ENCODE data around the gene LCP2. TPM values are rescaled to one million over a fixed set of nuclear protein-coding genes. Genes with fewer than 3 reads are reported as not detected.

LCP2 gene
- total RNA-seq, 1 donor from 2014 or later: 82.9 TPM

DNA sequence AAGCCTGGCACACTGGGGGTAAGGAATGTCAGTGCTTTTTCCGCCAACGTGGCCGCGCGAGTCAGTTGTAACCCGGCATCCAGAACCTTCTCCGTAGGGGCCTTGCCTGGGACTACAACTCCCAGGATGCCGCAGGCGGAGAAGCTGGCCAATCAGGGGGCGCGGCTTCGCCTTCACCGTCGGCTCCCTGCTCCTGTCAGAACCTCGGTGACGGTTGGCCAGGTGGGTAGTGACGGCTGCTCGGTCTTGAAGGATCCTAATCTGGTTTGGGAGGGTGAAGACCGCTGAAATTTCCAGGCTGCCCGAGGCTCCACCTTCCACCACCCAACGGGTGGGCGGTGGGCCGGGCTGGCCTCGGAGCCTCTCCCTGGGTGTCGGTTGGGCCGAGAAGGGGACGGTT, 64.8 kb downstream of the LCP2 start, which contains the start of gene C5orf58:
Gene C5orf58 (plus strand): TSS at position 200 of the 400 bp plus-strand sequence. CDS start 1,992 bp downstream, outside the sequence.
- no peaks in the 10 kb centered on the region for H3K36me3 ChIP-seq
- intact Hi-C loops (cut with DNase I): no loop called here
- H3K4me1 ChIP-seq: no peaks in the 10 kb centered on the region
- no peak within 1 kb of the TSS for H3K27ac ChIP-seq
- ATAC-seq (no peak), DNase-seq (no peak)
- H3K9me3 ChIP-seq: no peaks in the 10 kb centered on the region
- no peaks in the 10 kb centered on the region for H3K27me3 ChIP-seq (ENCODE audit: low read depth)
- TF ChIP-seq, protein P1, sequence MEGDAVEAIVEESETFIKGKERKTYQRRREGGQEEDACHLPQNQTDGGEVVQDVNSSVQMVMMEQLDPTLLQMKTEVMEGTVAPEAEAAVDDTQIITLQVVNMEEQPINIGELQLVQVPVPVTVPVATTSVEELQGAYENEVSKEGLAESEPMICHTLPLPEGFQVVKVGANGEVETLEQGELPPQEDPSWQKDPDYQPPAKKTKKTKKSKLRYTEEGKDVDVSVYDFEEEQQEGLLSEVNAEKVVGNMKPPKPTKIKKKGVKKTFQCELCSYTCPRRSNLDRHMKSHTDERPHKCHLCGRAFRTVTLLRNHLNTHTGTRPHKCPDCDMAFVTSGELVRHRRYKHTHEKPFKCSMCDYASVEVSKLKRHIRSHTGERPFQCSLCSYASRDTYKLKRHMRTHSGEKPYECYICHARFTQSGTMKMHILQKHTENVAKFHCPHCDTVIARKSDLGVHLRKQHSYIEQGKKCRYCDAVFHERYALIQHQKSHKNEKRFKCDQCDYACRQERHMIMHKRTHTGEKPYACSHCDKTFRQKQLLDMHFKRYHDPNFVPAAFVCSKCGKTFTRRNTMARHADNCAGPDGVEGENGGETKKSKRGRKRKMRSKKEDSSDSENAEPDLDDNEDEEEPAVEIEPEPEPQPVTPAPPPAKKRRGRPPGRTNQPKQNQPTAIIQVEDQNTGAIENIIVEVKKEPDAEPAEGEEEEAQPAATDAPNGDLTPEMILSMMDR (IDR thresholded peaks at IDR 0.05): no peak
- no peak within 1 kb of the TSS for H3K4me3 ChIP-seq

DNA sequence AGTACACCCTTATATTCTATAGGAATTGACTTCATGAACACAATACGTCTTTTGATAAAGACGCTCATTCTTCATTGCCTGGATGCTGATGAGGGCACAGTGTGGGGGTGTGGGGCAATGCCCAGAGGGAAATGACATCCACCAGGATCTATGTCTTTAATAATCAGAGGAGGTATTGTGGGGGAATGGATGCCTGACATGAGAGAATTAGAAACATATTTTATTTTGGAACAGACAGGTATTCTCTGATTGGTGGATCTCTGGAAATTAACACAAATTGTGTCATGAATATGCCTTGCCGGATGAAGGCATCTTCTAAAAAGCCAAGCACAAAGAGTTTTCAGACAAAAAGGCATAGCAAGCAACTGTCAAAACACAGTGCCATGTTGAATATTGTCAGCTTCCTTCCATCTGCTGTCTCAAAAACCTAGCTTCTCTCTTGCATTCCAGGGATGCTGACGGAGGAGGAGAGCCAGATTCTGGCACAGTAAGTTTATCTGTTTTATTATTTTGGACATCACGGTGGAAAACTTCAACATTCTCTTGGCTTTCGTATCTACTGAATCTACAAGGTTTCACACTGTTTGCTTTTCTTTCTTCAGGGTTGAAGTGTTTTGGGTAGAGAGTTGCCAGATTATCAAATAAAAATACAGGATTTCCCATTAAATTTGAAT, 68.7 kb downstream of the LCP2 start:
- no peak for ATAC-seq
- H3K4me1 ChIP-seq: peaks cover 6% of the 10 kb centered on the region
- H3K36me3 ChIP-seq: no peaks in the 10 kb centered on the region
- H3K27ac ChIP-seq: no peak overlapping the region
- DNase-seq: no peak
- H3K9me3 ChIP-seq: no peaks in the 10 kb centered on the region
- no peaks in the 10 kb centered on the region for H3K27me3 ChIP-seq (ENCODE audit: low read depth)
- intact Hi-C loops (cut with DNase I): no loop called here
- H3K4me3 ChIP-seq: no peak overlapping the region
- TF ChIP-seq, protein P1 (IDR thresholded peaks at IDR 0.05): no peak

DNA sequence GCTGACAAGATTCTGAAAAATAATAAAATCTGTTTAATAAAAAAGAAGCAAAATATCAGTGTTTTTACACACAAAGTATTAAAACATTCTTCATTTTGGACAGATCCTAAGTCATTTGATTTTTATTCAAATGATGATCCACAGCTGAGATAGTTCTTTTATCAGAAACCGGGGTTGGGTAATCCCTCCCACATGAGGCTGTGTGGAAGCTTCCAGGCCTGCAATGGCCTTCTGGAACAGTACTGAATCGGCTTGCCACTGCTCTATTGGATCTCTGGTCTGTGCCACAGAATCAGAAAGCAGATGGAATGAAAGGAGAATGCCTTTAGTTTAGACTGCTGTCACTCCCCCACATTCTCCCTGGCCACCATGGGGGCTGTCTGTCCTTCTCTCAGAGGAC, 70.9 kb downstream of the LCP2 start:
- no peak for DNase-seq
- Histone ChIP-seq H3K36me3 (no peaks in the 10 kb centered on the region), H3K4me3 (no peak overlapping the region), H3K27ac (no peak overlapping the region), H3K4me1 (peaks cover 8% of the 10 kb centered on the region), H3K9me3 (no peaks in the 10 kb centered on the region), H3K27me3 (ENCODE audit: low read depth) (no peaks in the 10 kb centered on the region)
- no peak for ATAC-seq
- intact Hi-C loops (cut with DNase I): no loop called here
- TF ChIP-seq, protein P1 (IDR thresholded peaks at IDR 0.05): no peak

DNA sequence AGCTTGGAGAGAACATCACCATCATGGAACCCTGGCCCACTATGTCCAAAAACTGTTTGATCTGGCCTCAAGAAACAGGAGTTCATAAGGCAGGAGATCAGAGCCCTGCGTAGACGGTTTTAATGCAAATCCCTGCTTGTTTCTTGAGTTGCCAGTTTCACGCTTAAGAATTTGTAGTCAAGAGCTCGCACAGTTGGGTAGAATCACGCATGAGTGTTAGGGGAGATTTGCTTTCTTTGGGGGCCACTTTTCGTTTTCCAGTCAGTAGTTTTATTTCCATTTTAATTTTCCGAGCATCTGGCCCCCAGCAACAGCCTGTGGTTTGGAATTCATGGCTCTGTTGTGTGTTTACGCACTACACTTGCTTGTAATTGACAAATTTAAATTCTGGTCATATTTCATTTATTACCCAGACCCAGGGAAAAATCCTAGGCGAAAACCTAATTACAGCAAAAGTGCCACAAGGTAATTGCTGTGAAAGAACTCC, 71.4 kb downstream of the LCP2 start:
- H3K27ac ChIP-seq: no peak overlapping the region
- TF ChIP-seq, protein P1 (IDR thresholded peaks at IDR 0.05): no peak
- no peak for DNase-seq
- no peak overlapping the region for H3K4me3 ChIP-seq
- no peaks in the 10 kb centered on the region for H3K27me3 ChIP-seq (ENCODE audit: low read depth)
- H3K4me1 ChIP-seq: peaks cover 8% of the 10 kb centered on the region
- H3K36me3 ChIP-seq: no peaks in the 10 kb centered on the region
- intact Hi-C loops (cut with DNase I): no loop called here
- ATAC-seq: no peak
- H3K9me3 ChIP-seq: no peaks in the 10 kb centered on the region

DNA sequence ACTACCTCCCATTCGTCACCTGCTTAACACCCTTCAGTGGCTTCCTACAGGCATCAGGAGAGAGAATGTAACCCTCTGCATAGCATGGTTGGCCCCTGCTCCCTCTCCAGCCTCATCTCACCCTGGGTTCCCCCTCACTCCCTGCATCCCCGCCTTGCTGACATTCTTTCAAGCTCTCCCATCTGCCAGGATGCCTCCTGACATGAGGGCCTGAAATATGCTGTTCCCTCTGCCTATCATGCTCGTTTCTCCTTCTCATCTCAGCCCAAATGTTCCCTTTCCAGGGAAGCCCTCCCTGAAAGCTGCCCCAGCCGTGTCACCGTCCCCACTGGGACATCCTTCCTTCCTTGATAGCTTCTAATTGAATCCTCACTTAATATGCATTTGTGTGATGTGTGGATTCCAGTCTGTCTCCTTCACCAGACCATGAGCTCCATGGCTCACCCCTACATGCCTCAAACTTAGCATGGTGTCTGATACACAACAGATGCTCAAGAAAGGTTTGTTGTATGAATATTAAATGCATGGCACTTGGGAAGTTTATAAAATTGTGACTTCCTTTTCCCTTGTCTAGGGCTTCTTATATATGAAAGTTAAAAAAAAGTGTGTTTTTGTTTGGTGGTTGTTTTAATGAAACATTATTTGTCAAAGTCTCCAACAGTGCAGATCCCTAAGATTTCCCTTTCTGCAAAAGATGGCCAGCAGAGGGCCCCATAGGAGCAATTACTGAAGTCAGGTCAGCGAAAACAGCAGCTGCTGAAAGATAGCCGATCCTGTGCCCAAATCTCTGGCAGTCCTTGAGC, 72.0 kb downstream of the LCP2 start:
- intact Hi-C loops (cut with DNase I): no loop called here
- DNase-seq (peak; percentile 55), ATAC-seq (peak; percentile 69 to 81)
- TF ChIP-seq, protein P1 (IDR thresholded peaks at IDR 0.05): peak; percentile 79
- Histone ChIP-seq H3K4me1 (peaks cover 8% of the 10 kb centered on the region), H3K9me3 (no peaks in the 10 kb centered on the region), H3K27me3 (ENCODE audit: low read depth) (no peaks in the 10 kb centered on the region), H3K27ac (no peak overlapping the region), H3K36me3 (no peaks in the 10 kb centered on the region), H3K4me3 (no peak overlapping the region)
